HG02571 (cell line): ENCODE measurements around the gene RHCE.
"Not testable (repeated sequence)": the region's sequence is repeated elsewhere in the genome, so short reads cannot be mapped to it uniquely, and the experiment has no call there.

Experiments
- ATAC-seq: cut with Tn5 transposase; IDR thresholded peaks from one replicate; pipeline ENCODE4 v1.9.1; 2021; ENCODE audit warnings: mild to moderate bottlenecking, moderate library complexity; ENCODE audit not compliant: unreplicated experiment

Gene RHCE

GRCh38 chr1:25349606-25350005, 71.0 kb downstream of the RHCE start:
- ATAC-seq, result no peak

GRCh38 chr1:25347556-25347955, 73.1 kb downstream of the RHCE start:
- ATAC-seq, result no peak

- no peak for ATAC-seq
These were observed 76.8 kb downstream of the RHCE start for GRCh38 chr1:25343872-25344271.

- no peak for ATAC-seq
These were observed 77.8 kb downstream of the RHCE start for GRCh38 chr1:25342846-25343245.

GRCh38 chr1:25341746-25342145, 78.9 kb downstream of the RHCE start:
- no peak for ATAC-seq

- ATAC-seq, result no peak
These were observed 81.6 kb downstream of the RHCE start for GRCh38 chr1:25338986-25339385.

GRCh38 chr1:25338188-25338981, 82.2 kb downstream of the RHCE start, which contains the start of gene TMEM50A:
Gene TMEM50A (plus strand): TSS chr1:25338334. CDS start chr1:25340487, 2,153 bp downstream.
- ATAC-seq, result peak; percentile 70

- peak; percentile 42 for ATAC-seq
These were observed 83.0 kb downstream of the RHCE start for GRCh38 chr1:25337483-25338187.

- ATAC-seq, result not testable (repeated sequence)
These were observed 83.7 kb downstream of the RHCE start for GRCh38 chr1:25336922-25337354.

- not testable (repeated sequence) for ATAC-seq
These were observed 90.7 kb downstream of the RHCE start for GRCh38 chr1:25329950-25330349.

GRCh38 chr1:25329336-25329735, 91.3 kb downstream of the RHCE start:
- ATAC-seq, result not testable (repeated sequence)

- ATAC-seq, result not testable (repeated sequence)
These were observed 91.8 kb downstream of the RHCE start for GRCh38 chr1:25328791-25329185.

GRCh38 chr1:25327864-25328790, 92.5 kb downstream of the RHCE start:
- not testable (repeated sequence) for ATAC-seq

GRCh38 chr1:25324407-25324806, 96.2 kb downstream of the RHCE start:
- not testable (repeated sequence) for ATAC-seq

GRCh38 chr1:25322127-25322526, 98.5 kb downstream of the RHCE start:
- ATAC-seq, result not testable (repeated sequence)

GRCh38 chr1:25320314-25320938, 100.2 kb downstream of the RHCE start:
- not testable (repeated sequence) for ATAC-seq

- ATAC-seq, result not testable (repeated sequence)
These were observed 107.7 kb downstream of the RHCE start for GRCh38 chr1:25312806-25313470.
